Thyroid gland (tissue), 4 donors: ENCODE measurements around the gene PROB1. TPM values are rescaled to one million over a fixed set of nuclear protein-coding genes. Genes with fewer than 3 reads are reported as not detected.

Experiments
- DNase-seq, 2 donors: peaks; one replicate each; pipeline ENCODE4 v3.0.0-alpha.2; 2019
- H3K27ac ChIP-seq, 3 donors: fragments of 200-600 bp; sonication (generic); 1 replicate in 2 of 3; 2 replicates in 1 of 3; pipeline ENCODE4 v1.5.1; 2016 to 2019; ENCODE audit warnings: mild to moderate bottlenecking in 1 of 3, moderate library complexity in 1 of 3
- H3K27me3 ChIP-seq: fragments of 200-600 bp; sonication (generic); one replicate; pipeline ENCODE4 v1.5.1; 2019
- H3K36me3 ChIP-seq, 2 donors: fragments of 200-600 bp; sonication (generic); one replicate each; pipeline ENCODE4 v1.5.1; 2016 to 2019
- H3K4me1 ChIP-seq, 2 donors: fragments of 200-600 bp; sonication (generic); one replicate each; pipeline ENCODE4 v1.5.1; 2017 to 2019
- H3K4me3 ChIP-seq, 3 donors: fragments of 200-600 bp; sonication (generic); replicated peaks in 1 of 3; 1 replicate in 2 of 3; 2 replicates in 1 of 3; pipeline ENCODE4 v1.5.1; 2016; ENCODE audit warnings: mild to moderate bottlenecking in 1 of 3
- H3K9me3 ChIP-seq: fragments of 200-600 bp; sonication (generic); one replicate; pipeline ENCODE4 v1.5.1; 2017
- POLR2A ChIP-seq, 2 donors: fragments of 450-650 bp; IDR thresholded peaks; one replicate each; pipeline ENCODE4 v1.6.1; 2017; ENCODE audit warnings: antibody characterized with exemption in 2 of 2, mild to moderate bottlenecking in 2 of 2, moderate library complexity in 1 of 2
- WGBS, 2 donors: methylation state at CpG; one replicate each; pipeline ENCODE4 v1.1.5; 2017; 5-methylcytosine and 5-hydroxymethylcytosine counted together
- intact Hi-C: fragments of 100-400 bp; cut with DNase I; formaldehyde crosslinking; loops from one replicate; pipeline ENCODE4 v1.15.1; 2023
- total RNA-seq, 4 donors: library from RNA; depleted of rRNA; stranded (reverse); fragments of >200 nt; gene quantifications; one replicate each; pipeline ENCODE4 v1.2.3, GENCODE V29; 2016
- TF ChIP-seq, protein P1 (sequence below), 6 experiments: fragments of 200-600 bp in 3 of 6; fragments of 450-650 bp in 3 of 6; sonication (generic) in 3 of 6; IDR thresholded peaks; one replicate each; pipeline ENCODE4 v1.5.1; 2016 to 2019; ENCODE audit warnings: antibody characterized with exemption in 6 of 6, mild to moderate bottlenecking in 2 of 6, inconsistent platforms in 1 of 6, moderate library complexity in 1 of 6

The PROB1 gene
- total RNA-seq, 4 donors from 2014 or later: 1.6 to 4.2 (median 1.9) TPM

DNA sequence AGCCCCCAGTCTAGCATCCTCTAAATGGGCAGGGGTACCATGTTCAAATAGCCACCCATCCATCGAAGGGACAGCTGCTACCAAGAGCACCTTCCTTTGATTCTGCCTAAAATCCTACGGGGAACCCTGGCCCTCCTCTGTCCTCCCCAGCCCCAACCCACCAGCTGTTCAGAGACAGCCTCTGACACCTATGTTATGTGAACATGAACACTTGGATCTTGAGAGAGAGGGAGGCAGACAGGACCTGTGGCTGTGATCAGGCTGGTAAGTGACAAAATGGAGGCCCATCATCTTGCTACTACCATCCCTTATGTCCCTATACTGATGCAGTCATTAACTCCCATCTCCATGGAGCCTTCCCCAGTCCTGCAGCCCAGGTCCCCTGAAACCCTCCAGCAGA is 20.0 kb downstream of the PROB1 start:
- Histone ChIP-seq H3K4me1 (peaks cover 10 to 11% of the 10 kb centered on the region in 2 donors), H3K9me3 (no peaks in the 10 kb centered on the region), H3K27me3 (no peaks in the 10 kb centered on the region), H3K36me3 (peaks cover 1 to 9% of the 10 kb centered on the region in 2 donors), H3K4me3 (no peak overlapping the region), H3K27ac (no peak overlapping the region)
- no peak for TF ChIP-seq POLR2A (IDR thresholded peaks at IDR 0.05)
- TF ChIP-seq, protein P1, sequence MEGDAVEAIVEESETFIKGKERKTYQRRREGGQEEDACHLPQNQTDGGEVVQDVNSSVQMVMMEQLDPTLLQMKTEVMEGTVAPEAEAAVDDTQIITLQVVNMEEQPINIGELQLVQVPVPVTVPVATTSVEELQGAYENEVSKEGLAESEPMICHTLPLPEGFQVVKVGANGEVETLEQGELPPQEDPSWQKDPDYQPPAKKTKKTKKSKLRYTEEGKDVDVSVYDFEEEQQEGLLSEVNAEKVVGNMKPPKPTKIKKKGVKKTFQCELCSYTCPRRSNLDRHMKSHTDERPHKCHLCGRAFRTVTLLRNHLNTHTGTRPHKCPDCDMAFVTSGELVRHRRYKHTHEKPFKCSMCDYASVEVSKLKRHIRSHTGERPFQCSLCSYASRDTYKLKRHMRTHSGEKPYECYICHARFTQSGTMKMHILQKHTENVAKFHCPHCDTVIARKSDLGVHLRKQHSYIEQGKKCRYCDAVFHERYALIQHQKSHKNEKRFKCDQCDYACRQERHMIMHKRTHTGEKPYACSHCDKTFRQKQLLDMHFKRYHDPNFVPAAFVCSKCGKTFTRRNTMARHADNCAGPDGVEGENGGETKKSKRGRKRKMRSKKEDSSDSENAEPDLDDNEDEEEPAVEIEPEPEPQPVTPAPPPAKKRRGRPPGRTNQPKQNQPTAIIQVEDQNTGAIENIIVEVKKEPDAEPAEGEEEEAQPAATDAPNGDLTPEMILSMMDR (IDR thresholded peaks at IDR 0.05): no peak
- DNase-seq: no peak
- intact Hi-C loops: no loop called here
- WGBS, 2 donors: 95 to 100% methylated on average over 1 to 2 of the region's 2 CpGs

DNA sequence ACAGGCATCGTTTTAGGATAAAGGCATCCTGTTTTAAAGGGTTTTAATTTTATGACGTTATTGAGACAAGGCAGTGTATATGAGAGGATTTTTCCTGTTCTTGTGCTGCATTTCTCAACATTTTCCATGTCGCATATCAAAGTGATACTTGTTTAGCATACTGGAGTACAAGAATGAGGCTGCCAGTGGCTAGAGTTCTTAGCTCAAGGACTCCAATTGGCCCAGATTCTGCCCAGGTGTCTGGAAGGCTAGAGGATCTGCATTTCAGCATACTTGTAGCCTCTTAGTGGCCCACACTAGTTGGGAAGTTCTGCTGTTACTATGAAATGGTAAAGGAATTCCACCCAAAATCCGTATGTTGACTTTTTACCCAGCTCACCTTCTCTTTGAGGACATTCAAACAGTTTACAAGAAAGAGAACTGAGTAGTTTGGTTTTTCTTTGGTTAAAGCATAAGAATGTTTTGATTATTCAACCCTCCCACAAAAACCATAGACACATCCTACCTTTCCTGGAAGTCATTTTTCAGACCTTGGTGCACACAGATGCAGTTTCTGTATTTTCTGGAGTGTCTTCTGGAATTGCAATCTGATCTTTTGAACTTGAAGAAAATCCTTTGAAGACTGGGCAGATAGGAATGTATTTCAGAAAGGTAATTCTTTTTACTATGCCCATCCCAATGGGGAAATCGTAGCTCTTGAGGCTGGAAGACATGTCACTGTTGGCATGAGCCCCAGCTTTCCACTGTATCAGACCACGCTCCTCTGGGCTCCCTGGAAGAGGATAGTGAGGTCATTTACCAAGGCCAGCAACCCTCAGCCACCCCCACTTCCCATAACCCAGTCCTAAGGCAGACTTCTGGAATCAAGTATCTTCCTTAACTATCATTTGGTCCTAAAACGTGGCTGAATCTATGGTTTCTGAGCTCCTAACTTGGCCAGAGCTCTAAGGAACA is 23.1 kb downstream of the PROB1 start:
- Histone ChIP-seq H3K4me1 (peaks cover 10 to 11% of the 10 kb centered on the region in 2 donors), H3K9me3 (no peaks in the 10 kb centered on the region), H3K36me3 (peaks cover 18 to 25% of the 10 kb centered on the region in 2 donors), H3K27ac (no peak overlapping the region), H3K4me3 (no peak overlapping the region), H3K27me3 (no peaks in the 10 kb centered on the region)
- intact Hi-C loops: no loop called here
- WGBS, 2 donors: 88 to 90% methylated on average over 7 of the region's 7 CpGs
- TF ChIP-seq POLR2A (IDR thresholded peaks at IDR 0.05): no peak
- TF ChIP-seq, protein P1 (IDR thresholded peaks at IDR 0.05): no peak
- no peak for DNase-seq

DNA sequence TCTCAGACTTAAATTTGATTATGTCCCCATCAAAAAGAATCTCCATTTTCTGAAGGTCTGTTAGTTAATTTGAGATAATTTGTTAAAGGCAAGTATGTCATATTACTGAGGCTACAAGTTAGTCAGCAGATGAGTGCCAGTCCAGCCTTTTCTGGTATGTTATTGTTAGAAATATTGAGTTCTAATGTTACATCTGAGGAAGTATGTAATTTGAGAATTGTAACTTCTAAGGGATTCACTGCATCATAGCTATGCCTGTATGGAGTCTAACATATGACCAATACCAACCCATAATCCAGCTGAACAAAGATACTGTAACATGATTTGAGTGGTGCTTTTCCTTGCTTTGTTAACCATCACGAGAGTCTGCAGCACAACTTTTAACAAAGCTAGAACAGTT is 25.7 kb downstream of the PROB1 start:
- H3K4me1 ChIP-seq: peaks cover 9 to 16% of the 10 kb centered on the region in 2 donors
- intact Hi-C loops: no loop called here
- no peak for DNase-seq
- WGBS, 2 donors: 94 to 95% methylated on average over 1 of the region's 1 CpG
- H3K27me3 ChIP-seq: no peaks in the 10 kb centered on the region
- H3K36me3 ChIP-seq: peaks cover 43 to 50% of the 10 kb centered on the region in 2 donors
- no peak overlapping the region for H3K4me3 ChIP-seq
- TF ChIP-seq POLR2A (IDR thresholded peaks at IDR 0.05): no peak
- TF ChIP-seq, protein P1 (IDR thresholded peaks at IDR 0.05): no peak
- H3K9me3 ChIP-seq: no peaks in the 10 kb centered on the region
- H3K27ac ChIP-seq: no peak overlapping the region

DNA sequence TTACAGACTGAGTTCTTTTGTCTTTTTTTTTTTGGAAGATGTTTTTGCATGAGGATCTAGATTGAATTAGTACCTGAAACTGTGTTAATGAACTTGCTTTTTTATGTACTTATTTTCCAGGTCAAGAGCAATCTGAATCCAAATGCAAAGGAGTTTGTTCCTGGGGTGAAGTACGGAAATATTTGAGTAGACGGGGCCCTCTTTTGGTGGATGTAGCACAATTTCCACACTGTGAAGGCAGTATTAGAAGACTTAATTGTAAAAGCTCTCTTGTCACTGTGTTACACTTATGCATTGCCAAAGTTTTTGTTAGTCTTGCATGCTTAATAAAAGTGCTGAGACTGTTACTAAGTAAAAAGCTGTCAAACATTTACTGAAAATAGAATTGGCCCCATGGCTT is 26.3 kb downstream of the PROB1 start:
- no peak for TF ChIP-seq POLR2A (IDR thresholded peaks at IDR 0.05)
- TF ChIP-seq, protein P1 (IDR thresholded peaks at IDR 0.05): no peak
- Histone ChIP-seq H3K36me3 (peaks cover 44 to 54% of the 10 kb centered on the region in 2 donors), H3K4me3 (no peak overlapping the region), H3K27ac (no peak overlapping the region), H3K27me3 (no peaks in the 10 kb centered on the region), H3K9me3 (no peaks in the 10 kb centered on the region), H3K4me1 (peaks cover 4 to 14% of the 10 kb centered on the region in 2 donors)
- intact Hi-C loops: no loop called here
- WGBS, 2 donors: 89 to 93% methylated on average over 2 of the region's 2 CpGs
- DNase-seq: no peak

DNA sequence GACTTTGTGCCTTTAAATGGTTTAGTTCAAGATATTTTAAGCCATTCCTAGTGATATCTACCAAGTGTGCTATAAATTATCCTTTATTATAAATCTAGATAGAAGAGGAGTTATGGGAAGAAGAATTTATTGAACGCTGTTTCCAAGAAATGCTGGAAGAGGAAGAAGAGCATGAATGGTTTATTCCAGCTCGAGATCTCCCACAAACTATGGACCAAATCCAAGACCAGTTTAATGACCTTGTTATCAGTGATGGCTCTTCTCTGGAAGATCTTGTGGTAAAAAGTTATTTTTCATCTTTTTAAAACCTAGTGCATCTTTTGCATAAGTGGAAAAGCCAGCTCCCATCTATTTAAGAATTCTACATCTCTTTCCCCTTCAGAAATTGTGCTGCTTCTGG is 30.4 kb downstream of the PROB1 start:
- H3K27me3 ChIP-seq: no peaks in the 10 kb centered on the region
- H3K27ac ChIP-seq: no peak overlapping the region
- WGBS, 2 donors: 81 to 84% methylated on average over 2 of the region's 2 CpGs
- peaks cover 40% of the 10 kb centered on the region in 2 donors for H3K36me3 ChIP-seq
- H3K4me3 ChIP-seq: no peak overlapping the region
- no peaks in the 10 kb centered on the region for H3K9me3 ChIP-seq
- TF ChIP-seq POLR2A (IDR thresholded peaks at IDR 0.05): no peak
- TF ChIP-seq, protein P1 (IDR thresholded peaks at IDR 0.05): no peak
- H3K4me1 ChIP-seq: peaks cover 0 to 9% of the 10 kb centered on the region in 2 donors
- no peak for DNase-seq
- intact Hi-C loops: no loop called here
